Hematopoietic multipotent progenitor cell treated with erythropoietin and hydrocortisone succinate and interleukin-3 and kit ligand, for 8 days (in vitro differentiated cells): ENCODE results near the gene EHBP1.

Source experiments
- DNase-seq: peaks from one replicate; pipeline ENCODE4 v3.0.0-alpha.2; 2015

Gene EHBP1

DNA sequence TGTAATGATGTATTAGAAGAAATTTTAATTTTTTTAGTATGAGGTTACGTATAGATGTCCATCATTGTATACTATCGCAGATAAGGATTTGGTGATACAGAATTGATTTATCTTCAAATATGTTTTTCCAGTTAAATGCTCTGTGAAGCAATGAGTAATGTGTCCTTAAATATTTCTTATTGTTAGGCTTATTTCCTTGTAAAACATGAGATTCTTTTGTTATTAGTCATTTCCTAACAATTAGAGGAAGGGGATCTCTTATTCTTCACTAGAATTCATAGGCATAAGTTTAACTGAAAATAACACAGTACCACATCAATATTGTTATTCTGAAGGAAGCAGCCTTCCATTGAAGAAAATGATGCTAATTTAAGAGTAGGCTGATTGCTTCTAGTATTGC is 329.7 kb downstream of the EHBP1 start:
- no peak for DNase-seq

GRCh38 chr2:63035660-63036059 is 330.1 kb downstream of the EHBP1 start:
- DNase-seq: no peak

DNA sequence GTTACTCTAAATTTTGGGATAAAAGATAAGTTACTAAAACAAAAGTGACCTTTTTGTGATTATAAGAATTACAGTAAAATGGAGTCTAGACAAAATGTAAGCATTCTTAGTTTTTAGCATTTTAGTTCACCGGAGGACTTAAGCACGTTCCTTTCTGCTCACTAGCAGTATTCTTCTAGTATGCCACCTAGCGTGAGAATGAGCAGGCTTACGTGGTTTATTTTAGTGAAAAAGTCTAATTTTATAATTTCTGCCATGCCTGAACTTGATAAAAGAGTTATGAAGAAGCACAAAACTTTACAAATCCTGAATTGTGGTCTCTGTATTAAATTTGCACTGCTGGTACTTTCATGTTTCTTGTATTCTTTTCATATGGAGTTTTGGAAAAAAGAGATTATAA is 332.5 kb downstream of the EHBP1 start:
- no peak for DNase-seq

DNA sequence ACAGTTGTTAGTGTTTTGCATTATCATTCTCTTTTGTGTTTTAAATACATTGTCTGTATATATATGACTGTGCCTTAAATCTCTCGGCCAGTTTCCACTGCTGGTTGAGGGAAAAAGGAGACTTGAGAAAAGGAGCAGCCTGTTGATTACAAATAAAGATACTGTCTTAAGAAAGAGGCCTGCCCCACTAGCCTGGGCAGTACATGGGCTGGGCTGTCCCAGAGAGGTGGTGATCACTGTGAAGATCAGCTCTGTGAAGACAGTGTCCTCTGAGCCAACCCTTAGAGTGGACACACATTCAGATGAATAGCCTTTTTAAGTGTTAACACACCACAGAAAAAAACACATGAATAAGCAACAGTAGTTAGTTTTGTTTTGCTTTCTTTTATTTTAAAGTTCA is 335.1 kb downstream of the EHBP1 start:
- DNase-seq: no peak

GRCh38 chr2:63041592-63041991 is 336.1 kb downstream of the EHBP1 start:
- no peak for DNase-seq

- DNase-seq: no peak
These were observed 339.1 kb downstream of the EHBP1 start for GRCh38 chr2:63044362-63045327.

DNA sequence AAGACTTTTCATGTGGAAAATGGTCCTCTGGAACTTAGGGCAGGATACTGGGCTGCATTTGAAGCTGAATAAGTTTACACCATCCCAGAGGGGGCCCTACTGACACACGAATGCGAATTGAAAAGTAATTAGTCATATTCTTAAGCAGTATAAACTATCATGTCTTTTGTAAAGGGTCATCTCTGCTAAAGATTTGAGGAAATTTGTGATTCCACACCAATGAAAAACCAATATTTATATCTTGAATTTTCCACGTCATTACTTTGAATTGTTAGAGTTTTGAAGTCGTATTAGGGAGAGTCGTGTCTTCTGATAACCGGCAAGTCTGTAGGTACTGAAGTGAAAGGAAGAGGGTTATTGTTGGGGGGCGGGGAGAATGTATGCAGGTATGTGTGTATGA is 341.0 kb downstream of the EHBP1 start:
- no peak for DNase-seq

DNA sequence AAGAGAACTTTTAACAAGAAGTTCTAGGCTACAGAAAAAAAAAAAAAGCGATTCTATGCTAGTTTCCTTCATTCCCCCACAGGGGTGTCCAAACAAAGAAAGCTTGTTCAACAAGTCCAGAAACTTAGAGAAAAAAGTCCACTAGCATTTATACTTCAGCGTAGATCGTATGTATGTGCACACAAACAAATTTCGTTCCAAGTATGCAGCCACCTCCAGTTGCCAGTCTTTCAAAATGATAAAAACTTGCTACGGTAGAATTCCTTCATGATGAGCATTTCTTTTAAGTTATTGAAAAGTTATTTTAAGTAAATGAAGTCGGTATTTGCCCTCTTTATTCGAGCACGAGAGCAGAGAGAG is 341.4 kb downstream of the EHBP1 start:
- no peak for DNase-seq

DNA sequence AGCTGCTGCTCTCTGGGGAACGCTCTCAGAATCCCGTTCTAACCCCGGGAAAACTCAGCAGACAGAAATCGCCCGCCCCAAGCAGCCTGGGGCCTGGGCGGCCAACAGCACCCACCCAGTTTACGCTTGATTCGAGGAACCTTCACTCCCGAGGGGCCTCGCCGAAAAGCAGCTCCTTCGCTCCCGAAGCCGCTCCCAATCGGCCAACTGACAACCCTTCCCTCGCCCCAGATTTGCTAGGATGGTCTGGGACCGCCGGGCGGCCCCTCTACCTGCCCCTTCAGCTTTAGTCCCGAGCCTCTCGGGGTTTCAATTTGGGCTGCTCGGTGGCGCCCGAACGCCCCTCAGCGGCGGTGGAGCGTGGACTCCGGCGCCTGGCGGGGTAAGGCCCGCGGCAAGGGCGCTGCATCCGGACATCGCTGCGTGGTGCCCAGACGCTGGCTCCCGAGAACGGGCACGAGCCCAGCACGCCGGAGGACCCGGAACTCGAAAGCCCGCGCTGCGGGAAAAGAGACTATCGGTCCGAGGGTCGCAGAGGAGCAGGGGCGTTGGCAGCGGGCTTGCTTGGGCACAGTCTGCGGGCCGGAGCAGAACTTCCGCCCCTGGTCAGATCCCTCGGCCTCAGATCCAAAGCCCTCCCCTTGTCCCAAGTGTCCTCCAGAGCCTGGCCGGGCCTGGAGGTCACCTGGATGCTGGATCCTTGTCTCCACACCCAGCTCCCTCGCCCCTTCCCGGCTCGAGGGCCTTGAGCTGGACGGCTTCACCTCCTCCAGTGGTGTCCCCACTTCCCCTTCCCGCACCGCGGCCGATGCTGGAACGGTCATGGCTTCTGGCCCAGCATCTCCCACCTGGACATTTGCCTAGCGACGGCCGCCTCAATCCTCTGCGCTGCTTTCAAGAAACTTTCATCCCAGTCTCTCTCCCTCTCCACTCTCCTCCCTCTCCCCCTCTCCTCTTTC is 342.1 kb downstream of the EHBP1 start:
- no peak for DNase-seq

DNA sequence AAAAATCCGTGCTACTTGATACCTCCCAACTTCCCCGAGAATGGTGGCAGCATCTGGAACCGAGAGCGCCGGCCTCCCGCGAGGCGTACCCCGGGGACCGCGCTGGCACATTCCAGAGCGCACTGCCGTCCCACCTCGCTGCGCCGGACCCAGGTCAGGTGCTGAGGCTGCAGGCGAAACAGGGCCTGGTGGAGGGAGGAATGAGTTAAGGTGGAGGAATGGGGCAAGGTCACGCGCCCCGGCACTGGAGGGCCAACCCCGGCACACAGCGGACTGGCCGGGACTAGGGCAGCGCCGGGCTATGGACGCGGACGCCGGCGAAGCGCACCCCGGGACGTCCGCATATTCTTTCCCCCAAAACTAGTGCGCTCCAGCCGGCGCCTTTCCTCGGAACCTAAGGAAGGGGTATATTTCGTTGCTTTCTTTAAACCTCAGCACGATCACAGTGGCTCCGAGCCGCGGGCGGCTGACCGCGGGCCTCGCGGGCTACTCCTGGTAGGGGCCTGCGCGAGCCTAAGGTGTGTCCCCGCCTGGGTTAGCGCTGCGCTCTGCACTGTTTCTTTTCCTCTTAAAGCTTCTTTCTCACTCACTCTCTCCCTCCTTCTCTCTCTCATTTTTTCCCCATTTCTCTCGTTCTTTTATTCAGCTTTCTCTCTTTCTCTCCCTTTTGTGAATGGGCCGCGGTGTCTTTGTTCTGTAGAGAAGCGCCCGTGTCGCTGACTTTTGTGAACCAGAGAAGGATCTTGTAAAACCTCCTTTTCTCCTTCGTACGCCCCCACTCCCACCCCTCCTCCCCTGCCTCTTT is 343.1 kb downstream of the EHBP1 start:
- no peak for DNase-seq

GRCh38 chr2:63049211-63049969 is 343.9 kb downstream of the EHBP1 start:
- DNase-seq: no peak

- no peak for DNase-seq
These were observed 344.4 kb downstream of the EHBP1 start for GRCh38 chr2:63049970-63050333.

DNA sequence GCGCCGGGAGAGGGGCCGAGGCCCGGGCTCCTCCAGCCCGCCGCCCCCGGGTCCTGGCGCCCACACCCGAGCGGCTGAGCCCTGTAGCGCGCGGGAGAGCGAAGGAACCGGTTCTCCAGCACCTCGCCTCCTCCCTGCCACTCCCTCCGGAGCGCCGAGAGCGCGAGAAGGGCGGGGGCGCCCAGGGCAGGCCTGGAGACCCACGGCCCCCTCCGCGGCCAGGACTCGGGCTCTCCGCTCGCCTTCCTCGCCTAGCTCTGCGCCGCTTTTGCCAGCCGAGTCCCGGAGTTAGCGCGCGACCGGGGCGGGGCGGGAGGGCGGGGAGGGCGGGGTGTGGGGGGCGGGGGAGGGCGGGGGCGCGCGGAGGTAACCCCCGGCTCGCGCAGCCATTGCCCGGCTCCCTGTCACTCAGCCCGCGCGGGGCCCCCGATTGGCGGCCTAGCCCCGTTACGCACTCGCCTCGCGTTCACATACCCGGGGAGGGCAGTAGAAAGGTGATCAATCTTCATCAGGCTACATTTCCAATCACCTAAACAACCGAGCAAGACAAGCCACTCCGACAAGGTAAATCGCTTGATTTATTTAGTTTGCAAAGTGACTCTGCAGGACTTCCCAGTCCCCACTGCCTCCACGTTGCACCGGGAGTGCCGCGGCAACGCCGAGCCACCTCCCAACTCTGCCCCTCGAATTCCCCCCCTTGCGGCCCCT is 345.0 kb downstream of the EHBP1 start, which contains the start of gene OTX1:
Gene OTX1, plus strand, starts transcription at position 497 of the 708 bp plus-strand sequence. CDS start 2,161 bp downstream, outside the sequence.
- no peak for DNase-seq

GRCh38 chr2:63051042-63051794 is 345.7 kb downstream of the EHBP1 start:
- DNase-seq: no peak

DNA sequence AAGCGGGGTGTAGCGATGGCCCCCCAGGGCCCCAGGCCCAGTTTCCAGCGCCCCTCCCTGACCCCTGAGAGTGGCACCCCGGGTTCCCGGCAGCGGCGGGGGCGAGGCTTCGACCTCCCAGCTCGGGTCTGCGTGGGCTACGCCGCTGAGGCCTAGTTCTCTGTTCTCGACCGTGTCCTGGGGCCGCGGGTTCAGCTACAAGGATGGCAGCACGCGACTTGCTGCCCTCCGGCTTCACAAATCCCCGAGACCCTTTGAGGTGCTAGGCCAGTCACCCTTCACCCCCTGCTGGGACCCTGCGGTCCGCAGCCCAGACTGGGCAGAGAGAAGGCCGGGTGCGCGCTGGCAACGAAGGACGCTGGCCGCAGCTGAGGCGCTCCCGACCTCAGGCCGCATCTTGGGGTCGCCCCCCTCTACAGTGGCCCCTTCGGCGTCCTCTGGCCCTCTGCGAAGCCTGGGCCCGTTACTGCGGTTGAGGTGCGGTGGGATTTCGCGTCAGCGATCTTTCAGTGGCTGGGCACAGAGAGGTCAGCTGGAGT is 346.4 kb downstream of the EHBP1 start:
- DNase-seq: no peak

DNA sequence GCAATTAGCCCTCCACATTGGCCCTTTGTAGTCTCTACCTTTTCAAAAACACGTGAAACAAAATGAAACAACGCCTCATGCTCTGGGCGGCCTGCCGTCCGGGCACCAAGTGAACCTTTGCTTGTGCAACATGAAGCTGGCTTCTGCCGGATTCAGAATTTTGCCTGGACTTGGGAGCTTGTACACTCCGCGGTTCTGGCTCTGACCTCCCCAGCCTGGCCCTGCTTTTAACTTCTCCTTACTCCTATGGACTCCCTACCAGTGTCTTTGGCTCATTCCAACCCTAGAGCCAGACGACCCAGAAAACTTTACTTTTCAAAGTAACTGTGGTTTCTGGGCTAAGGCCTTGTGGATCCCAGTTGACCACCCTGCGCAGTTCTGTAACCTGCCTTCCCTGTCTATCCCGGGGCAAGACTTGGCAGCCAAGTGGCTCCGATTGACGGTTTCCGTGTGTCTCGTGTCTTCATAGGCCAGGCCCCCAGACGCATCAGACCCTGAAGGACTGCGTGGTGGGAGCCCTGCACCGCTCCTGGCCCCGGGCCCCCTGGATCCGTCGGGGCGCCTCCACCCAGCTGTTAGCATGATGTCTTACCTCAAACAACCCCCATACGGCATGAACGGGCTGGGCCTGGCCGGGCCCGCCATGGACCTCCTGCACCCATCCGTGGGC is 347.0 kb downstream of the EHBP1 start:
- no peak for DNase-seq

DNA sequence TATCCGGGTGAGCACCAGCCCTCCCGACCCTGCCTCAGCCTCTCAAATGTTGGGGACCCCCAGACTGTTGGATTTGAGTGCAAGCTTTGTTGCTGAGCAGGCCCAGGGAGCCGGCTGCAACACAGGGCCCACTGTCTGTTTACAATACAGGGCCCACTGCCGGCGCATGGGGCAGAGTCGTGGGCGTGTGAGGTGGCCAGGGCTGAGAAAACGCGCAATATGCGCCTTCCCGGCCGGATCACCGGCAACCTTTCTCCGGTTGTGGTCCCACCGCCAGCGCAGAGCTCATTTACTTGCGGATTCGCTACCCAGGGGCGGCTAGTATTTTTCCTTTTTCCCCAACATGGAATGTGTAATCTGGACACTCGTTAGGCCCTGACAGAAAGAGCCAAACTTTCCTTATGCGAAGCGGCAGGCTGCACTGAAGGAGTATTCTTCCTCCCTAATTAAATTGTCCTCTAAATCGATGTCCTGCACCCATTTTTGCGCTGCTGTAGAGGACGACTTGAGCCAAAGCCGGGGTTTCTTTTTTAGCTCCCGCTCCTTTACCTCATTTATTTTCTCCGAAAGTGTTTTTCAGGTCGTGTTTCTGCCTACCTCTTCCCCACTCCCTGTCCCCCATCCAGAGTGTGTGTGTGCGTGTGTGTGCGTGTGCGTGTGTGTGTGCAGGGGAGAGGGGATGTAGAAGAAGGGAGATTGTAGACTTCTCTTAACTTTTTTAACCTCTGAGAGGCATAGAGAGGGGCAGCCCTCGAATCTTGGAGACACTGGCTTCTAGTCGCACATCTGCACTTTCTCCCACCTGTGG is 347.8 kb downstream of the EHBP1 start:
- DNase-seq: no peak

- DNase-seq: no peak
These were observed 348.5 kb downstream of the EHBP1 start for GRCh38 chr2:63053889-63054602.
